ENCODE data around the gene DDX23. TPM values are rescaled to one million over a fixed set of nuclear protein-coding genes. Genes with fewer than 3 reads are reported as not detected.

The DDX23 gene
- total RNA-seq, 5 donors from 2014 or later (not counting 1 experiment from before 2014, with no cell fraction given) = 86.8 to 158 (median 144) TPM

DNA sequence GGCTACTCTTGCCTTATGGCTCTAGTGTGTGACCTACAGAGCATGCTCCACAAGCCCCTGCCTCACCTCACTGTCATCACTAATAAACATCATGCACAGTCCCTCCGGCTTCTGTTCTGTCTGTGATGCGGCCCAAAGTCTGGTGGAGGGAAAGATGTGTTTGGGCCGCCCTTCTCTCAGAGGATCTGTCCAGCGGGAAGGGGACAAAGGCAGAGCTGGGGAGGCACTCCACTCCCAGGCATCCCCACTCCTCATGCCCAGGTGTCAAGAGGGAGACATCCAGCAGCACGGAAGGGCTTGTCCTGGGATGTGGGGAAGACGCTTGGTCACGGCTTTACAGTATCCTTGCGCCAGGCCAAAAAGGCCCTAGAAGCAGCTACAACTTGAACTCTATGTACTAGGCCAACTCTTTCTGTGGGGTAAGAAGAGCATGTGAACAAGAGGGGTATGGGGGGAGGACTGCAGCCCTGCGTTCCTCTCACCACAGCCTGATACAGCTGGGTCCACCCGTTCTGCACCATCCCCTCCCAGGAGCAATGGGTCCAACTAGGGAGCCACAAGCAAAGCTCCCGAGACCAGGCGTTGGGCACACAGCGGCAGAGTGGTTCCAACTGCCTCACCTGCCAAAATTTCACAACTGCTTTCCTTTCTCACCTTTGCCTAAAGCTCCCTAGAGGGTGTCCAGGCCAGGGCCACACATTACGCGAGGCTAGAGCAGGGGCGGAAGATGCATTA is 23.0 kb downstream of the DDX23 start:
- no peaks in the 10 kb centered on the region for H3K9me3 ChIP-seq
- H3K27ac ChIP-seq (ENCODE audit: low read length) = no peak overlapping the region
- POLR2A ChIA-PET = no interaction called here
- no peaks in the 10 kb centered on the region for H3K9me3 Mint-ChIP-seq
- H3K27me3 Mint-ChIP-seq = no peaks in the 10 kb centered on the region
- no peak overlapping the region for H3K4me3 ChIP-seq (ENCODE audit: control insufficient read depth in 1 of 2, extremely low read depth in 1 of 2, low read length in 1 of 2)
- peaks cover 0 to 5% (median 2%) of the 10 kb centered on the region in 3 donors for H3K4me1 Mint-ChIP-seq
- H3K4me3 Mint-ChIP-seq = no peak overlapping the region
- 96% methylated on average over 10 of the region's 16 CpGs for WGBS (ENCODE audit: insufficient coverage)
- H3K36me3 ChIP-seq (ENCODE audit: control insufficient read depth in 2 of 2, extremely low read depth in 1 of 2, insufficient read depth in 1 of 2, low read length in 1 of 2) = peaks cover 33 to 61% of the 10 kb centered on the region in 2 donors
- no peaks in the 10 kb centered on the region for H3K27me3 ChIP-seq (replicated peaks in 1 of 2; ENCODE audit: control insufficient read depth in 2 of 2, extremely low read depth in 1 of 2, insufficient read depth in 2 of 2, low read length in 1 of 2)
- peaks cover 30% of the 10 kb centered on the region for H3K36me3 Mint-ChIP-seq
- no peak overlapping the region for H3K27ac Mint-ChIP-seq
- H3K4me1 ChIP-seq (ENCODE audit: control insufficient read depth in 1 of 2, extremely low read depth in 1 of 2, insufficient read depth in 2 of 2, low read length in 2 of 2) = peaks cover 0 to 3% of the 10 kb centered on the region in 2 experiments
- CTCF ChIA-PET = interaction anchor here in 1 of 2 donors (0.6 kb wide), 1 partner anchor 160 kb away, joined by 3 read pairs; no protein-coding TSS in a partner anchor
- no peak for ATAC-seq (replicated peaks in 1 of 4)
- no peak for DNase-seq

DNA sequence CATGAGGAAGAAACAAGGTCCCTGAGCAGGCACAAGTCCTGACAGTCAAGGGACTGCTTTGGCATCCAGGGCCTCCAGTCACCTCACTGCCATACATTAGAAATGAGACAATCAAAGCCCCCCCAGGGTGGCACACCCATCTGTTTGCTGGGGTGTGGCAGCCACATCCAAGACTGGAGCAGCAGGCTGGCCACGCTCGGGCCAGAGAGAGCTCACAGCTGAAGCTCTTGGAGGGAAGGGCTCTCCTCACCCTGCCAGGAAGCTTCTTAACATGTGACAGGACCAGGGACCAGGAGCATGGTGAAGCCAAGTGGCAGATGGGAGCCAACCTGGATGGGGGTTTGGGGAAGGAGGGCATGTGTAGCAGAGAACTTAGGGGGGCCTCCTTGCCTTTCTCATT is 23.7 kb downstream of the DDX23 start:
- H3K4me3 ChIP-seq (ENCODE audit: control insufficient read depth in 1 of 2, extremely low read depth in 1 of 2, low read length in 1 of 2) = no peak overlapping the region
- no peak overlapping the region for H3K27ac ChIP-seq (ENCODE audit: low read length)
- no peak overlapping the region for H3K4me3 Mint-ChIP-seq
- ChIA-PET POLR2A (no interaction called here), CTCF (no interaction called here)
- peaks cover 26% of the 10 kb centered on the region for H3K36me3 Mint-ChIP-seq
- no peak for ATAC-seq (replicated peaks in 1 of 4)
- H3K9me3 Mint-ChIP-seq = no peaks in the 10 kb centered on the region
- no peaks in the 10 kb centered on the region for H3K9me3 ChIP-seq
- peaks cover 0 to 5% of the 10 kb centered on the region in 2 experiments for H3K4me1 ChIP-seq (ENCODE audit: control insufficient read depth in 1 of 2, extremely low read depth in 1 of 2, insufficient read depth in 2 of 2, low read length in 2 of 2)
- DNase-seq = no peak
- H3K27me3 ChIP-seq (replicated peaks in 1 of 2; ENCODE audit: control insufficient read depth in 2 of 2, extremely low read depth in 1 of 2, insufficient read depth in 2 of 2, low read length in 1 of 2) = no peaks in the 10 kb centered on the region
- H3K27ac Mint-ChIP-seq = no peak overlapping the region
- WGBS (ENCODE audit: insufficient coverage) = 63% methylated on average over 2 of the region's 2 CpGs
- H3K36me3 ChIP-seq (ENCODE audit: control insufficient read depth in 2 of 2, extremely low read depth in 1 of 2, insufficient read depth in 1 of 2, low read length in 1 of 2) = peaks cover 31 to 54% of the 10 kb centered on the region in 2 donors
- peaks cover 0 to 7% (median 5%) of the 10 kb centered on the region in 3 donors for H3K4me1 Mint-ChIP-seq
- H3K27me3 Mint-ChIP-seq = no peaks in the 10 kb centered on the region

DNA sequence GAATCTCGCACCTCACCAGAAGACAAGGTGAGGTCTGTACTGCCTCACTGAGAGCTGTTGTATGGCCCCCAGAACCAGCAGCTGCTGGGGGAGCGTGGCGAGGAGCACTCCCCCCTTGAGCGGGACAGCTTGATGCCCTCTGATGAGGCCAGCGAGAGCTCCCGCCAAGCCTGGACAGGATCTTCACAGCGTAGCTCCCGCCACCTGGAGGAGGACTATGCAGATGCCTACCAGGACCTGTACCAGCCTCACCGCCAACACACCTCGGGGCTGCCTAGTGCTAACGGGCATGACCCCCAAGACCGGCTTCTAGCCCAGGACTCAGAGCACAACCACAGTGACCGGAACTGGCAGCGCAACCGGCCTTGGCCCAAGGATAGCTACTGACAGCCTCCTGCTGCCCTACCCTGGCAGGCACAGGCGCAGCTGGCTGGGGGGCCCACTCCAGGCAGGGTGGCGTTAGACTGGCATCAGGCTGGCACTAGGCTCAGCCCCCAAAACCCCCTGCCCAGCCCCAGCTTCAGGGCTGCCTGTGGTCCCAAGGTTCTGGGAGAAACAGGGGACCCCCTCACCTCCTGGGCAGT is 24.4 kb downstream of the DDX23 start:
- H3K27ac Mint-ChIP-seq = no peak overlapping the region
- peaks cover 0 to 5% of the 10 kb centered on the region in 2 experiments for H3K4me1 ChIP-seq (ENCODE audit: control insufficient read depth in 1 of 2, extremely low read depth in 1 of 2, insufficient read depth in 2 of 2, low read length in 2 of 2)
- peaks cover 24% of the 10 kb centered on the region for H3K36me3 Mint-ChIP-seq
- POLR2A ChIA-PET = no interaction called here
- peaks cover 0 to 7% (median 5%) of the 10 kb centered on the region in 3 donors for H3K4me1 Mint-ChIP-seq
- 96% methylated on average over 15 of the region's 17 CpGs for WGBS (ENCODE audit: insufficient coverage)
- no peak overlapping the region for H3K4me3 ChIP-seq (ENCODE audit: control insufficient read depth in 1 of 2, extremely low read depth in 1 of 2, low read length in 1 of 2)
- H3K27ac ChIP-seq (ENCODE audit: low read length) = no peak overlapping the region
- no peaks in the 10 kb centered on the region for H3K27me3 ChIP-seq (replicated peaks in 1 of 2; ENCODE audit: control insufficient read depth in 2 of 2, extremely low read depth in 1 of 2, insufficient read depth in 2 of 2, low read length in 1 of 2)
- DNase-seq (no peak), ATAC-seq (replicated peaks in 1 of 4) (no peak)
- H3K27me3 Mint-ChIP-seq = no peaks in the 10 kb centered on the region
- H3K9me3 ChIP-seq = no peaks in the 10 kb centered on the region
- H3K9me3 Mint-ChIP-seq = no peaks in the 10 kb centered on the region
- peaks cover 26 to 47% of the 10 kb centered on the region in 2 donors for H3K36me3 ChIP-seq (ENCODE audit: control insufficient read depth in 2 of 2, extremely low read depth in 1 of 2, insufficient read depth in 1 of 2, low read length in 1 of 2)
- CTCF ChIA-PET = interaction anchor here (0.6 kb wide), 2 partner anchors 58 to 94 kb away, joined by 3 to 5 read pairs; no protein-coding TSS in a partner anchor
- no peak overlapping the region for H3K4me3 Mint-ChIP-seq

DNA sequence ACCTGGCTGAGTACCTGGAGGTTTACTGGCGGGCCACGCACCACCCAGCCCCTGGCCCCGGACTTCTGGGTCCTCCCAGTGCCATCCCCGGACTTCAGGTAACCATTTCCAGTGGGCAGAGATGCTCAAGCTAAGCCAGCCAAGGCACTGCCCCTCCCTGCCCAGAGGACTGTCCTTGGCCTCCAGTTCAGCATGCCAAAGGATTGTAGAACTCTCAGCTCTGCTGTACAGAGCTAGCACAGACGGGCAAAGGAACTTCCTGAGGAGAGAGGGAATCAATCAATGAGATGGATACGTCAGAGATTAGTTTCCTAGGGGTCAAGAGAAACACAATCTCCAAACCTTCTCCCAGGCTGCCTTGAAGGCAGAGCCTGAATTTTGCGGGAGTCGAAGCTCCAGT is 24.9 kb downstream of the DDX23 start:
- ChIA-PET CTCF (interaction anchor here (0.6 kb wide), 2 partner anchors 58 to 95 kb away, joined by 3 to 5 read pairs; no protein-coding TSS in a partner anchor), POLR2A (no interaction called here)
- 95% methylated on average over 4 of the region's 8 CpGs for WGBS (ENCODE audit: insufficient coverage)
- no peak overlapping the region for H3K27ac Mint-ChIP-seq
- H3K27me3 ChIP-seq (replicated peaks in 1 of 2; ENCODE audit: control insufficient read depth in 2 of 2, extremely low read depth in 1 of 2, insufficient read depth in 2 of 2, low read length in 1 of 2) = no peaks in the 10 kb centered on the region
- no peak for DNase-seq
- H3K9me3 Mint-ChIP-seq = no peaks in the 10 kb centered on the region
- peaks cover 0 to 5% of the 10 kb centered on the region in 2 experiments for H3K4me1 ChIP-seq (ENCODE audit: control insufficient read depth in 1 of 2, extremely low read depth in 1 of 2, insufficient read depth in 2 of 2, low read length in 2 of 2)
- no peak overlapping the region for H3K4me3 Mint-ChIP-seq
- peaks cover 0 to 7% (median 5%) of the 10 kb centered on the region in 3 donors for H3K4me1 Mint-ChIP-seq
- peaks cover 26 to 41% of the 10 kb centered on the region in 2 donors for H3K36me3 ChIP-seq (ENCODE audit: control insufficient read depth in 2 of 2, extremely low read depth in 1 of 2, insufficient read depth in 1 of 2, low read length in 1 of 2)
- no peaks in the 10 kb centered on the region for H3K9me3 ChIP-seq
- H3K36me3 Mint-ChIP-seq = peaks cover 19% of the 10 kb centered on the region
- H3K4me3 ChIP-seq (ENCODE audit: control insufficient read depth in 1 of 2, extremely low read depth in 1 of 2, low read length in 1 of 2) = no peak overlapping the region
- H3K27me3 Mint-ChIP-seq = no peaks in the 10 kb centered on the region
- no peak overlapping the region for H3K27ac ChIP-seq (ENCODE audit: low read length)
- no peak for ATAC-seq (replicated peaks in 1 of 4)

DNA sequence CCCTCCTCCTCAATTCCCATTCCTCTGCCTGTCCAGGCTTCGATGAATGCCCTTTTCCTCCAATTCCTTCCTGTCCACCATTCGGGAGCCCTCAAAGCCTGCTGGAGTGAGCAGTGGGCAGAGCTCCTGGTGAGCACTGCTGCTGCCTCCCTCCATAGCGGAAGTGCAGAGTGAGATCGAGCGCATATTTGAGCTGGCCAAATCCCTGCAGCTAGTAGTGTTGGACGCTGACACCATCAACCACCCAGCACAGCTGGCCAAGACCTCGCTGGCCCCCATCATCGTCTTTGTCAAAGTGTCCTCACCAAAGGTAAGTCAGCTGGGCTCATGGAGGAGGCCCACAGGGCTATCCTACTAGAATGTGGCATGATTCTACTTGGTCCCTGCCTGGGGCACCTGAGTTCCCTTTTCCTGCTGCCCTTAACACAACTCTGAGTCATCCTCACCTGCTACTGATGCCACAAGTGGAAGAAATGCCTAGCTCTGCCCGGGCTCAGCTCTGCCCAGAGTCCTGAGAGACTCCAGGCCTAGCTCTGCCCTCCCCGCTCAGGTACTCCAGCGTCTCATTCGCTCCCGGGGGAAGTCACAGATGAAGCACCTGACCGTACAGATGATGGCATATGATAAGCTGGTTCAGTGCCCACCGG is 25.6 kb downstream of the DDX23 start:
- Mint-ChIP-seq H3K36me3 (peaks cover 14% of the 10 kb centered on the region), H3K4me1 (peaks cover 0 to 7% (median 5%) of the 10 kb centered on the region in 3 donors), H3K4me3 (no peak overlapping the region), H3K9me3 (no peaks in the 10 kb centered on the region), H3K27ac (no peak overlapping the region), H3K27me3 (no peaks in the 10 kb centered on the region)
- POLR2A ChIA-PET = no interaction called here
- H3K9me3 ChIP-seq = no peaks in the 10 kb centered on the region
- H3K27ac ChIP-seq (ENCODE audit: low read length) = no peak overlapping the region
- no peak for DNase-seq
- peaks cover 26 to 34% of the 10 kb centered on the region in 2 donors for H3K36me3 ChIP-seq (ENCODE audit: control insufficient read depth in 2 of 2, extremely low read depth in 1 of 2, insufficient read depth in 1 of 2, low read length in 1 of 2)
- no peak overlapping the region for H3K4me3 ChIP-seq (ENCODE audit: control insufficient read depth in 1 of 2, extremely low read depth in 1 of 2, low read length in 1 of 2)
- H3K27me3 ChIP-seq (replicated peaks in 1 of 2; ENCODE audit: control insufficient read depth in 2 of 2, extremely low read depth in 1 of 2, insufficient read depth in 2 of 2, low read length in 1 of 2) = no peaks in the 10 kb centered on the region
- 89% methylated on average over 14 of the region's 15 CpGs for WGBS (ENCODE audit: insufficient coverage)
- ATAC-seq (replicated peaks in 1 of 4) = no peak
- H3K4me1 ChIP-seq (ENCODE audit: control insufficient read depth in 1 of 2, extremely low read depth in 1 of 2, insufficient read depth in 2 of 2, low read length in 2 of 2) = peaks cover 0 to 5% of the 10 kb centered on the region in 2 experiments
- CTCF ChIA-PET = no interaction called here

DNA sequence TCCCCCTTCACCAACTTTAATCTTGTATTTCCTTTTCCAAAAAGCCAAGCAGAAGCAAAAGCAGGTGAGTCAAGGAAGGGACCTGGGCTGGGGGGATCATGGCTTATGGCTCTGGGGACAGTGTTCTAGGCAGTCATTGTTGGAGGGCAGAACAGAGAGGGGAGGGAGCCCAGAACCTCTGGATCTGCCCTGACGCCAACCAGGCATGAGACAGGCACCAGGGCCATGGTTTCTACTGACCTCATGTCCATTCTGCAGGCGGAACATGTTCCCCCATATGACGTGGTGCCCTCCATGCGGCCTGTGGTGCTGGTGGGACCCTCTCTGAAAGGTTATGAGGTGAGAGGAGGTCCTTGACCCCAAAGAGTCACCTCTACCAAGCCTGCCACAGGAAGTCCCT is 27.1 kb downstream of the DDX23 start:
- H3K4me1 ChIP-seq (ENCODE audit: control insufficient read depth in 1 of 2, extremely low read depth in 1 of 2, insufficient read depth in 2 of 2, low read length in 2 of 2) = peaks cover 0 to 5% of the 10 kb centered on the region in 2 experiments
- H3K27me3 ChIP-seq (replicated peaks in 1 of 2; ENCODE audit: control insufficient read depth in 2 of 2, extremely low read depth in 1 of 2, insufficient read depth in 2 of 2, low read length in 1 of 2) = no peaks in the 10 kb centered on the region
- Mint-ChIP-seq H3K4me1 (peaks cover 0 to 7% (median 5%) of the 10 kb centered on the region in 3 donors), H3K9me3 (no peaks in the 10 kb centered on the region), H3K36me3 (peaks cover 4% of the 10 kb centered on the region), H3K27ac (no peak overlapping the region), H3K27me3 (no peaks in the 10 kb centered on the region), H3K4me3 (no peak overlapping the region)
- POLR2A ChIA-PET = no interaction called here
- no peak for ATAC-seq (replicated peaks in 1 of 4)
- no peaks in the 10 kb centered on the region for H3K9me3 ChIP-seq
- 100% methylated on average over 1 of the region's 4 CpGs for WGBS (ENCODE audit: insufficient coverage)
- DNase-seq = no peak
- CTCF ChIA-PET = interaction anchor here in 1 of 2 donors (1.0 kb wide), 1 partner anchor 28 kb away, joined by 3 read pairs; no protein-coding TSS in a partner anchor
- H3K36me3 ChIP-seq (ENCODE audit: control insufficient read depth in 2 of 2, extremely low read depth in 1 of 2, insufficient read depth in 1 of 2, low read length in 1 of 2) = peaks cover 13 to 20% of the 10 kb centered on the region in 2 donors
- H3K27ac ChIP-seq (ENCODE audit: low read length) = no peak overlapping the region
- H3K4me3 ChIP-seq (ENCODE audit: control insufficient read depth in 1 of 2, extremely low read depth in 1 of 2, low read length in 1 of 2) = no peak overlapping the region

All from T-cell (primary cell).